T-helper 2 cell treated with Interferon-gamma antibody and Interleukin-4, amounts not matched to agents 5 μg/mL and 100 μg/mL, for 36 hours (primary cell): ENCODE measurements around the gene DCAF15.
"Not testable (repeated sequence)": the region's sequence is repeated elsewhere in the genome, so short reads cannot be mapped to it uniquely, and the experiment has no call there.

Experiments used
- DNase-seq: peaks from one replicate; pipeline ENCODE4 v3.0.0; 2021; ENCODE audit warnings: low spot score
- H3K27ac Mint-ChIP-seq: one replicate; pipeline ENCODE4 v1.8.0; 2021; ENCODE audit warnings: mild to moderate bottlenecking, mixed read lengths
- H3K27me3 Mint-ChIP-seq: one replicate; pipeline ENCODE4 v1.8.0; 2021; ENCODE audit warnings: low read depth, mixed read lengths
- H3K36me3 Mint-ChIP-seq: one replicate; pipeline ENCODE4 v1.8.0; 2021; ENCODE audit warnings: low read depth, mixed read lengths
- H3K4me1 Mint-ChIP-seq: one replicate; pipeline ENCODE4 v1.8.0; 2021; ENCODE audit warnings: low read depth, mixed read lengths
- H3K4me3 Mint-ChIP-seq: one replicate; pipeline ENCODE4 v1.8.0; 2022; ENCODE audit warnings: mild to moderate bottlenecking, moderate library complexity, mixed read lengths
- H3K9me3 Mint-ChIP-seq: one replicate; pipeline ENCODE4 v1.8.0; 2021; ENCODE audit warnings: mixed read lengths

The DCAF15 gene

DNA sequence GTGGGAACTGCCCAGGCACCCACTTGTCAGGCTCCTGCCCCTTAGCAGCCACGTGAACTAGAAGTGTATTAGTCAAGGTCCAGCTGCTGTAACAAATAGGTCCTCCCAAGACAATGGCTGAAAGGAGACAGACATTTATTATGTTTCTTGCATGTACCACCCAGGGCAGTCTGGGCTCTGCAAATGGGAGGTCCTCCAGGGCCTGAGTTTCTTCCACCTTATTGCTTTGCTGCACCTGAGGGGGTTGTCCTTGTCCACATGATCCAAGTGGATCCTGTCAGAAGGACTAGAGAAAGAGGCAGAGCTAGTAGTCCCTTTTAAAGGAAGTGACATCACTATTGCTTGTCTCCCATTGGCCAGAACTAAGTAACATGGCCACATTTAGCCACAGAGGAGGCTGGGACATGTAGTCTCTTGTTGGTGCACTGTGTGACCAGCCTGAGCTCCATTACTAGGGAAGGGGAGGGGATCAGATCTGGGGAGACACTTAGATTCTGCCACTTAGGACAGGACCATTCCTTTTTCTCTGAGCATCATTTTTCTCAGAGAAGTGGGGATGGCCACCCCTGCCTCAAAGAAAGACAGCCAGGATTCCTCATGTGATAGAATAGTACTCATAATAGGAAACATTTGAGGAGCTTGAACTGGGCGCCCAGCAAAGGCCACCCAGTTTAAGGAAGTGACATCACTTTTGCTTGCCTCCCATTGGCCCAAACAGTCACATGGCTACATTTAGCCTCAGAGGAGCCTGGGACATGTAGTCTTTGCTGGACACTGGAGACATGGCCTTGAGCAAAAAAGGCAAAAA is 31.2 kb upstream of the DCAF15 start:
- DNase-seq: peak; percentile 30
- Mint-ChIP-seq H3K27ac (peak overlapping the region; percentile 65), H3K27me3 (no peaks in the 10 kb centered on the region), H3K9me3 (peaks cover 6% of the 10 kb centered on the region), H3K4me1 (no peaks in the 10 kb centered on the region), H3K36me3 (peaks cover 43% of the 10 kb centered on the region), H3K4me3 (no peak overlapping the region)

DNA sequence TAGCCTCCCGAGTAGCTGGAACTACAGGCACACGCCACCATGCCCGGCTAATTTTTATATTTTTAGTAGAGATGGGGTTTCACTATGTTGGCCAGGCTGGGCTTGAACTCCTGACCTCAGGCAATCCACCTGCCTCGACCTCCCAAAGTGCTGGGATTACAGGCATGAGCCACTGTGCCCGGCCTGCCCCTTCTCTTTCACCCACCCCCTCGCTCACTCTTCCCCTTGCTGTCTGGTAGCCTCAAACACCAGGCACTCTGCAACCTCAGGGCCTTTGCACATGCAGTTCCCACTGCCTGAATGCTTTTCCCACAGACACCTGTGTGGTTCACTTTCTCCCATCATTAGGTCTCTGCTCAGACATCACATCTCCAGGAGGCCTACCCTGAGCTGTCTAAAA is 30.2 kb upstream of the DCAF15 start:
- not testable (repeated sequence) for H3K4me3 Mint-ChIP-seq, DNase-seq, H3K9me3 Mint-ChIP-seq, H3K4me1 Mint-ChIP-seq, H3K27me3 Mint-ChIP-seq, H3K27ac Mint-ChIP-seq
- H3K36me3 Mint-ChIP-seq: peaks cover 43% of the 10 kb centered on the region

DNA sequence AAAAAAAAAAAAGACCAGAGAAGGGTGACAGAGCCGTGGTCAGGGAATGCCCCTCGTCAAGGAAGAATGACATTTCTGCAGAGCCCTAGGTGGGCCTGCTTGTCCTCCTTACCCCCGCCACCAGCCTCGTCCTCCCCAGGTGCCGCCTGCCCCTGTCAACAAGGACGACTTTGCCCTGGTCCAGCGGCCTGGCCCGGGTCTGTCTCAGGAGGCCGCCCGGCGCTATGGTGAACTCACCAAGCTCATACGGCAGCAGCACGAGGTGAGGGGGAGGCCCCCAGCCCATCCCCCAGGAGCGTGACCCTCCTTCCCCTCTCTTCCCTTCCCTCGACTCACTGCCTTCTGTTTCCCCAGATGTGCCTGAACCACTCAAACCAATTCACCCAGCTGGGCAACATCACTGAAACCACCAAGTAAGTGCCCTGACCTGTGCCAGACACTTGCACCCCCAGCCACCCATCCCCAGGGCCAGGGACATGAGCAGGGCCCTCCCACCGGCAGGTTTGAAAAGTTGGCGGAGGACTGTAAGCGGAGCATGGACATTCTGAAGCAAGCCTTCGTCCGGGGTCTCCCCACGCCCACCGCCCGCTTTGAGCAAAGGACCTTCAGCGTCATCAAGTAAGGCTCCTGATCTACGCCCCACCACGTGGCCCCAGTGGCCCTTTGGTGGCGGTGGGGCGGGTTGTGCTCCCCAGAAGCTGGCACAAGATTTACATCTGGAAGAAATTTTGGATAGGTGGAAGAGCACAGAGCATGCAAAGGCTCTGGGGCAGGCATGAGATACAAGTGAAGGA is 28.9 kb upstream of the DCAF15 start:
- no peak overlapping the region for H3K27ac Mint-ChIP-seq
- no peak for DNase-seq
- peaks cover 41% of the 10 kb centered on the region for H3K36me3 Mint-ChIP-seq
- no peaks in the 10 kb centered on the region for H3K4me1 Mint-ChIP-seq
- H3K4me3 Mint-ChIP-seq: no peak overlapping the region
- no peaks in the 10 kb centered on the region for H3K27me3 Mint-ChIP-seq
- H3K9me3 Mint-ChIP-seq: peaks cover 6% of the 10 kb centered on the region

DNA sequence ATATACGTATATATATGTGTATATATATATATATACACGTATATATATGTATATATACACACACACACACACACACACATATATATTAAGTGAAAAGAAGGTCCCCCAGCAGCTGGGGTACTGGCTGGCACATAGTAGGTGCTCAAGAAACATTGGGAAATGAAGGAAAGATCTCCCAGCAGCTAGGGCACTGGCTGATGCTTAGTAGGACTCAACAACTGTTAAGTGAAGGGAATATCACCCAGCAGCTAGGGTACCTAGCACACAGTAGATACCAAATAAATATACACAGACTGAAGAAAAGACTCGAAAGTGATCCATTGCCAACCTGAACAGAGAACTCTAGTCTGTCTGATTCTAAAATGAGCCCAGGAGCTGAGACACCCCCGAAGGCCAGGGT is 26.3 kb upstream of the DCAF15 start:
- peaks cover 27% of the 10 kb centered on the region for H3K36me3 Mint-ChIP-seq
- no peaks in the 10 kb centered on the region for H3K4me1 Mint-ChIP-seq
- H3K27me3 Mint-ChIP-seq: no peaks in the 10 kb centered on the region
- no peak overlapping the region for H3K4me3 Mint-ChIP-seq
- H3K27ac Mint-ChIP-seq: no peak overlapping the region
- peaks cover 3% of the 10 kb centered on the region for H3K9me3 Mint-ChIP-seq
- no peak for DNase-seq

DNA sequence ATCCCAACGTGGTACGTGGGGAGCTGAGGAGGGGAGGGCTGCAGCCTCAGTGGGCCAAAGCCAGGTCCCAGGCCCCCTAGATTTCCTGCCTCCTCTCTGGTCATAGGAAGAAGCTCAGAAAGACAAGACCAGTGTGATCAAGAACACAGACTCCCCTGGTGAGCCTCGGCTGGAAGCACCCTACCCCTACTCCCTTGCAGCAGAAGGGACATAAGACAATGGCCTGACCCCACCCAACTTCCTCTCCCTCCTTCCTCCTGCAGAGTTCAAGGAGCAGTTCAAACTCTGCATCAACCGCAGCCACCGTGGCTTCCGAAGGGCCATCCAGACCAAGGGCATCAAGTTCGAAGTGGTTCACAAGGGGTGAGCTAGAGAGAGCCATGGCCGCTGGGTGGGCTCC is 25.6 kb upstream of the DCAF15 start:
- no peaks in the 10 kb centered on the region for H3K27me3 Mint-ChIP-seq
- DNase-seq: no peak
- H3K27ac Mint-ChIP-seq: no peak overlapping the region

DNA sequence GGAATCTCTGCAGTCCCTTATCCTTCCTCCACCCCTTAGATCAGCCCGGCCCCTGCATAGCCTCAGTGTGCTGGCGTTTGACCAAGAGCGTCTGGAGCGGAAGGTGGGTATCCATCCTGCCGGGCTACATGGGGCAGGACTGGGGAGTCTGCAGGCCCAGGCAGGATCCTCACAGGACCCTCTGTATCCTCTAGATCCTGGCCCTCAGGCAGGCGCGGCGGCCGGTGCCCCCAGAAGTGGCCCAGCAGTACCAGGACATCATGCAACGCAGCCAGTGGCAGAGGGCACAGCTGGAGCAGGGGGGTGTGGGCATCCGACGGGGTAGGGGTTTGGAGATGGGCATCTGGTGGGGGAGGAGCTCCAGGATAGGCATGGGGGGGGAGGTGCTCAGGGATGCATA is 23.0 kb upstream of the DCAF15 start:
- Mint-ChIP-seq H3K4me1 (peaks cover under 1% of the 10 kb centered on the region), H3K27ac (no peak overlapping the region), H3K27me3 (no peaks in the 10 kb centered on the region), H3K9me3 (no peaks in the 10 kb centered on the region), H3K36me3 (peaks cover 8% of the 10 kb centered on the region), H3K4me3 (no peak overlapping the region)
- DNase-seq: no peak

More for the DNA sequence above, 25.6 kb upstream of the DCAF15 start:
- no peak overlapping the region for H3K4me3 Mint-ChIP-seq
- H3K9me3 Mint-ChIP-seq: no peaks in the 10 kb centered on the region
- H3K36me3 Mint-ChIP-seq: peaks cover 20% of the 10 kb centered on the region
- H3K4me1 Mint-ChIP-seq: no peaks in the 10 kb centered on the region

DNA sequence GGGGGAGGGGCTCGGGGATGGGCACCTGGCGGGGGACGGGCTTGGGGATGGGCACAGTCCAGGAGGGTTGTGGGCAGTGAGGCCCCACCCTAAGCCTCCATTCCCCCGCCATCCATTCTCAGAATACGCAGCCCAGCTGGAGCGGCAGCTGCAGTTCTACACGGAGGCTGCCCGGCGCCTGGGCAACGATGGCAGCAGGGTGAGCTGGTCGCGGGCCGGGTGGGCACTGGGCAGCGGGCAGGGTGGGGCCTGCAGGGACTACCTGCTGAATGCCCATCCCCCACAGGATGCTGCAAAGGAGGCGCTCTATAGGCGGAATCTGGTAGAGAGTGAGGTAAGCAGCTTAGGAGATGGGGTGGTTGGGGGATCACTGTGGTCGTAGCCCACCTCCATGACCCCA is 22.4 kb upstream of the DCAF15 start:
- Mint-ChIP-seq H3K9me3 (no peaks in the 10 kb centered on the region), H3K27me3 (no peaks in the 10 kb centered on the region), H3K27ac (no peak overlapping the region)

DNA sequence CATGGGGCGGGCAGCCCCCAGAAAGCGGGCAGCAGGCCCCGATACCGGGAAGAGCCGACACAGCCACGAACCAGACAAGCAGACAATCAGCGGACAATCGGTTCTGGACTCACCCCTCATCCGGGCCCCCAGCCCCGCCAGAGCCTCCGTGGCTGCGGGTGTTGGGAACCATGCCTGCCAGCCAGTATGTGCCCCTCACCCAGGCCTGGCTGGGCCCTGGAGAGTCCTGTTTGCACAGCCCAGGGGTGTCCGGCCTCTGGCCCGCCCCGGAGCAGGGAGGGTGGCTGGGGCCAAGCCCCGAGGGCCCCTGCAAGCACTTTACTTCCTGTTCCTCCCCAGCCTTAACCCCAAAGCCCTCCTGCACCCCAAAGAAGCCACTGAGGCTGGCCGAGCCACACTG is 21.9 kb upstream of the DCAF15 start:
- no peaks in the 10 kb centered on the region for H3K9me3 Mint-ChIP-seq
- peaks cover 2% of the 10 kb centered on the region for H3K4me1 Mint-ChIP-seq
- H3K27me3 Mint-ChIP-seq: no peaks in the 10 kb centered on the region
- H3K4me3 Mint-ChIP-seq: no peak overlapping the region
- DNase-seq: no peak
- no peak overlapping the region for H3K27ac Mint-ChIP-seq
- H3K36me3 Mint-ChIP-seq: peaks cover 3% of the 10 kb centered on the region

More for the DNA sequence above, 22.4 kb upstream of the DCAF15 start:
- DNase-seq: no peak
- no peak overlapping the region for H3K4me3 Mint-ChIP-seq
- peaks cover 4% of the 10 kb centered on the region for H3K36me3 Mint-ChIP-seq
- peaks cover 2% of the 10 kb centered on the region for H3K4me1 Mint-ChIP-seq

DNA sequence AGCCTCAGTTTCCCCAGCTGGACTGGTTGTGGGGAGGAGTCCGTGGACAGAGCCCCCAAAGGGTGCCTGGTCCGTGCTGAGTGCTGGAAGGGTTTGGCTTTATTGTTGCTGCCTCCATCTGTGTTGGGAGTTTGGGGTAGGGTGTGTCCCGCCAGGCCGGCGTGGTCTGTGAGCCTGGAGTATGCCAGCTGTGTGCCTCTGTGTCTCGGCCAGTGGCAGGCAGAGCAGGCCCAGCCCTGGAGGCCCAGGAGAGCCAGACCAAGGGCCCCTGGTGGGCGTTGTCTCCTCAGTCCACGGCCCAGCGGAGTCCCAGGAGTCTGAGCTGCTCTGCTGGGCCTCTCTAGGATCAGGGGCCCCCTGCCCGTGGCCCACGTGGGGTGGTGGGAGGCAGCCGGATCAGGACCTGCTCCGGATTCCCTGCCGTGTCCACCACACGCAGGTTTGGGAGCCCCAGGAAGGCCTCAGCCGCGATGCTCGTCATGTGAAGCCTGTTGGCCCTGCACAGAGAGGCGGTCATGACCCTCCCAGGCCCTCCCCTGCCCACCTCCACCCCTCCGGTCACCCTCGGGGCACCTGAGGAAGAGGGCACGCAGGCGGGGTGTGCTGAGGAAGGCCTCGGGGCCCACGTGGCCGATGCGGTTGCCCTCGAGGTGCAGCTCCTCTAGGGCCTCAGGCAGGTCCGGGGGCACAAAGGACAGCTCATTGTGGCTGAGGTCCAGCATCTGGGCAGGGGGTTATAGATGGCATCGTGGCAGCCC is 20.7 kb upstream of the DCAF15 start:
- no peaks in the 10 kb centered on the region for H3K27me3 Mint-ChIP-seq
- H3K27ac Mint-ChIP-seq: no peak overlapping the region
- no peak overlapping the region for H3K4me3 Mint-ChIP-seq
- H3K4me1 Mint-ChIP-seq: peaks cover 2% of the 10 kb centered on the region
- H3K36me3 Mint-ChIP-seq: no peaks in the 10 kb centered on the region
- no peak for DNase-seq
- no peaks in the 10 kb centered on the region for H3K9me3 Mint-ChIP-seq

DNA sequence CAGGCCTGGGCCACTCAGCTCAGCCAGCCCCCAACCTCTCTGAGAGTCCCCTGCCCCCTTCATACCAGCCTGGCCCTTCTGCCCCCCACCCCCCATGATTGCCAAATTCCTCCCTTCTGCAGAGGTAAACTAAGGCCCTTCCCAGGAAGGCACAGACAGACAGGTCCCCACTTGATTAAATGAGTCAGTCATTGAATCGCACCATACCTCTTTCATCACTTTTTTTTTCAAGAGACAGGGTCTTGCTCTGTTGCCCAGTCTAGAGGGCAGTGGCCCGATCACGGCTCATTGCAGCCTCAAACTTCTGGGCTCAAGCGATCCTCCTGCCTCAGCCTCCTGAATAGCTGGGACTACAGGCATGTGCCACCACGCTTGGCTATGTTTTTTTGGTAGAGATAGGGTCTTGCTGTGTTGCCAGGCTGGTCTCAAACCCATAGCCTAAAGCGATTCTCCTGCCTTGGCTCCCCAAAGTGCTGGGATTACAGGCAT is 20.1 kb upstream of the DCAF15 start:
- peaks cover 2% of the 10 kb centered on the region for H3K4me1 Mint-ChIP-seq
- no peaks in the 10 kb centered on the region for H3K9me3 Mint-ChIP-seq
- DNase-seq: no peak
- no peak overlapping the region for H3K27ac Mint-ChIP-seq
- H3K27me3 Mint-ChIP-seq: no peaks in the 10 kb centered on the region
- H3K4me3 Mint-ChIP-seq: no peak overlapping the region
- H3K36me3 Mint-ChIP-seq: no peaks in the 10 kb centered on the region

DNA sequence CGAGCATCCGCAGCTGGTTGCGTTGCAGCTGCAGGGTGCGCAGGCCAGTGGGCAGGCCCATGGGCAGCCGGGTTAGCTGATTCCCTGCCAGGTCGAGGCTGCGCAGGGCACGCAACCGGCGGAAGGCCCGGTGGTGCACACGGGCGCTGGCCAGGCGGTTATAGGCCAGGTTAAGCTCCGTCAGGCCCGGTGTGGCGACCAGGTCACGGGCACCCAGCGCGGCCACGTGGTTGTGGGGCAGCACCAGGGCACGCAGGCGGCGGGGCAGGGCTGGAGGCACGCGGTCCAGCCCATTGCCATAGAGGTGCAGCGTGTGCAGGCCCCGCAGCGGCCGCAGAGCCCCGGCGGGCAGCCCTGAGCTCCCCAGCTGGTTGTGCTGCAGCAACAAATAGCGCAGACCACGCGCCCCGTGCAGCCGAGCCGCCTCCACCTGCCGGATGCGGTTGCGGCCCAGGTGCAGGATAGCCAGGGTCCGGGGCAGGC is 19.4 kb upstream of the DCAF15 start:
- H3K4me3 Mint-ChIP-seq: no peak overlapping the region
- H3K9me3 Mint-ChIP-seq: no peaks in the 10 kb centered on the region
- peaks cover 2% of the 10 kb centered on the region for H3K4me1 Mint-ChIP-seq
- no peaks in the 10 kb centered on the region for H3K36me3 Mint-ChIP-seq
- H3K27ac Mint-ChIP-seq: no peak overlapping the region
- DNase-seq: no peak
- H3K27me3 Mint-ChIP-seq: peaks cover 4% of the 10 kb centered on the region

DNA sequence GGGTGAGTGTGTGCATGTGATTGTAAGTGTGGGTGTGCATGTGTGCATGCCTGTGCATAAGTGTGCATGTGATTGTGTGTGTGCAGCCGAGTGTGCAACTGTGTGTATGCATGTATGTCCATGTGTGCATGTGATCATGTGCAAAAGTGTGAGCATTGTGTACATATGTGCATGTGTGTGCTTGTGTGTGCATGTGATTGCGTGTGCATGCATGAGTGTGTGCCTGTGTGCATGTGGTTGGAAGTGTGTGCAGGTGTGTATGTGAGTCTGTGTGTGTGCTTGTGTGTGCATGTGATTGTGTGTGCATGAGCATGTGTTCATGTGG is 17.6 kb upstream of the DCAF15 start:
- H3K27ac Mint-ChIP-seq: no peak overlapping the region
- peaks cover 9% of the 10 kb centered on the region for H3K27me3 Mint-ChIP-seq
- no peak for DNase-seq
- H3K4me3 Mint-ChIP-seq: no peak overlapping the region
- H3K9me3 Mint-ChIP-seq: no peaks in the 10 kb centered on the region
- no peaks in the 10 kb centered on the region for H3K36me3 Mint-ChIP-seq
- peaks cover 2% of the 10 kb centered on the region for H3K4me1 Mint-ChIP-seq

DNA sequence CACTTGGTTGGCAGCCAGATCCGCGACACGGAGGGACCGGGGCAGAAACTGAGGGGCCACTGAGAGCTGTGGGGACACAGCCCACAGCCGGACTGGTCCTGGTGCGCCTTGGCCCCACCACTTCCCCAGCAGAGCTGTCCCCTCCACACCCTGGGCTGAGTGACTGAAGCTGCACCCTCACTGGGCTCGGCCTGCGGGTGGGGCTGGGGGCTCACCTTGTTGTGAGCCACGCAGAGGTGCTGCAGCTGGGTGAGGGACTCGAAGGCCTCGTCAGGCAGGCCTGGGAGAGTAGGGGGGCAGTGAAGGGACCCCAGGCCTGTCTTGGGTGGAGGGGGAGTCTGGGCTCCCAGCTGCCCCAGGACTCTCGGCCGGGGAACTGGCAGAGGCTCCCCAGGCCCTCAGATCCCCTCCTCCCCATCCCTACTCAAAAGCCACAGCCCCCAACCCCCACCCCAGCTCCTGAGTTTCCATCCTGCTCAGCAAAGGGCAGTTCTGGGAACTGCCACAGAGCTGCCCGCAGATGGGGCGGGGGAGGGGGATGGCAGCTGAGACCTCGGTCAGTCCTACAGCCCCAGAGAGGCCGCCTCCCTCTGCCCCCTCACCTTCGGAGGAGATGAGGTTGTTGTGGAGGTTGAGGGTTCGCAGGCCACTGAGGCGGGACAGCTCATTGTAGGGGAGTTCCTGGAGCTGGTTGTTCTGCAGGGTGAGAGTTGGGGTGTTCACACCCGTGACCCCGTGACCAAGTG is 16.4 kb upstream of the DCAF15 start:
- no peak overlapping the region for H3K4me3 Mint-ChIP-seq
- no peak for DNase-seq

More for the DNA sequence above, 16.4 kb upstream of the DCAF15 start:
- Mint-ChIP-seq H3K36me3 (no peaks in the 10 kb centered on the region), H3K9me3 (no peaks in the 10 kb centered on the region), H3K27ac (no peak overlapping the region), H3K4me1 (peaks cover 2% of the 10 kb centered on the region), H3K27me3 (peaks cover 9% of the 10 kb centered on the region)
